Fibroblast of villous mesenchyme (primary cell): ENCODE results near the gene C6orf89. TPM values are rescaled to one million over a fixed set of nuclear protein-coding genes. Genes with fewer than 3 reads are reported as not detected.
A peak's percentile ranks its signal among the peaks of the same experiment; 100 is the strongest.

ENCODE experiments used
- DNase-seq: peaks from one replicate; pipeline ENCODE4 v3.0.0-alpha.2; 2010; ENCODE audit warnings: low read depth
- H3K4me3 ChIP-seq: 2 replicates; pipeline ENCODE4 v1.5.1; 2011; ENCODE audit warnings: low read depth, mild to moderate bottlenecking, low read length
- CTCF ChIP-seq: IDR thresholded peaks from 2 replicates; pipeline ENCODE4 v1.5.1; 2012; ENCODE audit warnings: low read depth, mild to moderate bottlenecking, low read length; ENCODE audit not compliant: insufficient read depth
- total RNA-seq: library from RNA; depleted of rRNA; stranded (reverse); fragments of >200 nt; gene quantifications from 2 replicates; pipeline ENCODE4 v1.2.3, GENCODE V29; 2012

Gene C6orf89
- total RNA-seq, 1 donor: 63.9 TPM

GRCh38 chr6:36929607-36930006, 43.9 kb downstream of the C6orf89 start:
- TF ChIP-seq CTCF: no peak
- H3K4me3 ChIP-seq: no peak overlapping the region
- DNase-seq: peak; percentile 82

DNA sequence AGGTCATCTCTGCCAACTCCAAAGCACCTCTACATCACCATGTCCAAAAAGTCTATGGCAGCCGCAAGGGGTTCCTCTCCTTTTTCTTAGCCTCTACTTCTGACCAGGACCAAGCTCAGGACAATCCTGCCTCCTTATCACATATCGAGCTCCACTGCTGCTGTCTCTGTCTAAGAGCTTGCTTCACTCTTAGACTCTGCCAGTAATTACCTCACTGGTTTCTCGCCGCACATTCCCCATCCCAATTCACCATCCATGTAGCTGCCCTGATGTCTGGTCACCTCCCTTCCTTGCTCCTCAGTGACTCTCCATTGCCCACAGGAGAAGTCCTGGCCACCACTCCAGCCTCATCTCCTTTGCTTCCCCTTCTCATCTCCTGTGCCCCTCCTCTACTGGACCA, 44.7 kb downstream of the C6orf89 start:
- DNase-seq: no peak

GRCh38 chr6:36933102-36933501, 47.4 kb downstream of the C6orf89 start:
- H3K4me3 ChIP-seq: no peak overlapping the region
- DNase-seq: no peak
- no peak for TF ChIP-seq CTCF

More for the DNA sequence above, 44.7 kb downstream of the C6orf89 start:
- no peak for TF ChIP-seq CTCF
- no peak overlapping the region for H3K4me3 ChIP-seq

DNA sequence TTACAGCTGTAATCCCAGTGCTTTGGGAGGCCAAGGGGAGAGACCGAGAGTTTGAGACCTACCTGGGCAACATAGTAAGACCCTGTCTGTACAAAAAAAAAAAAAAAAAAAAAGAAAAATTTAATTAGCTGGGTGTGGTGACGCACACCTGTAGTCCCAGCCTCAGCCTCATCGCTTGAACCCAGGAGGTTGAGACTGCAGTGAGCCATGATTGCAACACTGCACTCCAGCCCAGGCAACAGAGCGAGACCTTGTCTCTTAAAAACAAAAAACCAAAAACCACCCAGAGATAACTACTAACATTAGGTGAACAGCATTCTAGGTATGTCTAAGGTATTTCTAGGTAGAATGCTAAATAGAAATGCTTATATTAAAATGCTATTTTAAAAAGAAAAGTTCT, 47.8 kb downstream of the C6orf89 start:
- H3K4me3 ChIP-seq: no peak overlapping the region
- no peak for DNase-seq
- TF ChIP-seq CTCF: no peak

DNA sequence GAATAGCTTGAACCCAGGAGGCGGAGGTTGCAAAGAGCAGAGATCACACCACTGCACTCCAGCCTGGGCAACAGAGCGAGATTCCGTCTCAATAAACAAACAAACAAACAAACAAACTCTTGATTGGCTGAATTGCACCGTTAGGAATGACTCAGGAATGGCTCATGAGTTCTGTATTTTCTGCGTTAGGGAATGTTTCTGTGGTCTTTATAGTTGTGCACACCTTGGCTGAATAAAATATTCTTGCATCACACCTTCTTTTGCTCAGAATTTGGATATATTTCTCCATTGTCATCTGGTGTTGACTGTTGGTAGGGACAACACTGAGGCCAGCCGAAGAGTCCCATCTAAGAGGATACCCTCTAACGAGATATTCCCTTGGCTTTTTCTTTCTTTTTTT, 49.1 kb downstream of the C6orf89 start:
- no peak for DNase-seq
- no peak overlapping the region for H3K4me3 ChIP-seq
- no peak for TF ChIP-seq CTCF

- TF ChIP-seq CTCF: no peak
- no peak for DNase-seq
- H3K4me3 ChIP-seq: no peak overlapping the region
Measured at GRCh38 chr6:36936824-36937223, 51.1 kb downstream of the C6orf89 start.

DNA sequence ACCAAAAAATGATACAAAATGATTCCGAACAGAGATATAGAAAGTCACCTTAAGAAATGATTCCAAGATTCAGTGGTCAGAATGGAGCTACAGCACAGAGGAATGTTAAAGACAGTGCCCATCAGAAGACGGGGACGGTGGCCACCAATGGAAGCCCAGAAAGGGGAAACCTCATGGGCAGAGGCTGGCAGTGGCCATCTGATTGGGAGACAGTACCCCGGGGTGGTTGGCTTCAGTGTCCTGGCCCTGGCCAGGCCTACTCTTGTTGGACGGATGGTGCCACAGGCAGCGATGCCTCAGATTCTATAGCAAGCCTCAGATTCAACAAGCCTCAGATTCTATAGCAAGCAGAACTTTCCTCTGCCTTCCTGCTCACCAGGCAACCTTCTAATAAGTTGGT, 52.1 kb downstream of the C6orf89 start:
- DNase-seq: no peak
- TF ChIP-seq CTCF: no peak
- H3K4me3 ChIP-seq: no peak overlapping the region
